HG03064 (cell line): ENCODE results near the gene AQP10.
"Not testable (repeated sequence)": the region's sequence is repeated elsewhere in the genome, so short reads cannot be mapped to it uniquely, and the experiment has no call there.

Experiments used
- ATAC-seq: cut with Tn5 transposase; IDR thresholded peaks from one replicate; pipeline ENCODE4 v1.9.1; 2021; ENCODE audit warnings: low read depth; ENCODE audit not compliant: unreplicated experiment

AQP10 gene

DNA sequence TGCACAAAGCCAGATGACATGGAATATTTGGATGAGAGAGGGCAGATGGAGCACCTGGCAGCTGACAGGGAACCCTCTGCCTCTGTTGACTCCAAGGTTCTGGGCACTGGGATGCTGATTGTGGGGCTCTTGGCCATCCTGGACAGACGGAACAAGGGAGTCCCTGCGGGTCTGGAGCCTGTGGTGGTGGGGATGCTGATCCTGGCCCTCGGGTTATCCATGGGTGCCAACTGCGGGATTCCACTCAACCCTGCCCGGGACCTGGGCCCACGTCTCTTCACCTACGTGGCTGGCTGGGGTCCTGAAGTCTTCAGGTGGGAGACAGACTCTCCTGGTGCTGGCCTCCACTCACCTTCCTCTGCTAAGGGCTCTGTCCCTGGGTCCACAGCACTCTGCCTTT is 2.6 kb downstream of the AQP10 start:
- ATAC-seq = no peak

DNA sequence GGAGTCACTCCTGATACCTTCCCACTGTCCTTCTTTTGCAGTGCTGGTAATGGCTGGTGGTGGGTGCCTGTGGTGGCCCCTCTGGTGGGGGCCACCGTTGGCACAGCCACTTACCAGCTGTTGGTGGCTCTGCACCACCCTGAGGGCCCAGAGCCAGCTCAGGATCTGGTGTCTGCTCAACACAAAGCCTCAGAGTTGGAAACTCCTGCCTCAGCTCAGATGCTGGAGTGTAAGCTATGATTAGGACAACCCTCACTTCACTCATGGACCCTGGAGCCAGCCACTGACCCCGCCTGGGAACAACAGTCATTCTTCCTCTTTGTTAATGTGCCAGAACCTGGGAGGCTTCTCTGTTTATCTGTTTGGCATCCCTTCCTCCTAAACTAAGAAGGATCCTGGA is 3.3 kb downstream of the AQP10 start:
- ATAC-seq = no peak

DNA sequence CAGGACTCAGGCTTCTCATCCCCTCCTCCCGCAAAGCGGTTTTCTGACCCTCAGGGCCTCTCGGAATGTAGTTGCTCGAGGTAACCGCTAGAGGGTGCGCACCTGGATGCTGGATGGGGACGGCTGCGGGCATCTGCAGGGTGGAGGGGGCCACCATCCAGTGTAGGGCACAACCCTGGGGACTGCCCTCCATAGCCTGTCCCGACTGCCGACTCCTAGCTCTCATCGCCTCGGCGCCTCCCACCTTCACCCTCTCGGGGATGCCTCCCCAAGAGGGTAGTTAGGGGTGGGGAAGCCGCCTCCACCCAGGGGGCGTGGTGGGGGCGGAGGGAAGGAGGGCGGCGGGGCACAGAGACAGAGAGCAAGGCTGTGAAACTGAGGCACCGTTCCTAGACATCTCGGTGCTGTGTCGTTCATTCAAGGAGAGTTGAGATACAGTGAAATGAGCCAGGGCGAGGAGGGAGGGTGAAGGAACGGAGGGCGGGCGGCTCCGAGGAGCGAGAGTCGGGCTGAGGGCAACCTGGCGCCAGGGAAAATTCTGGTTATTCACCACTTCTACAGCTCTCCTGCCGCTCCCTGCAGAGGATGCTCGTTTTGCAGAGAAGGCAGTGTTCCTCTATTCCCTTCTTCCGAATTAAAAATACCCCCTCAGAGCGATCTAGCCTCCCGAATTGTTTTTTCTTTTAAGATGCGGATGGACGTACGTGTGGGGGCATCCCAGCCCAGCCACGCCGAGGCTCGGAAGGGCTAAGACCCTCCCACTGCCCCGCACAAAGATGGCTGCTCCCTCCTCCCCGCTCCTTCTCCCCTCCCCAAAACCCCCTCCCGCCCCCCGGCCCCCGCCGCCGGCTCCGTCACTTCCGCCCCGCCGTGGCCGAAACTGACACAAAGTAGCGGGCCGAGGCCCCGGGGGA is 4.0 kb downstream of the AQP10 start, which contains the start of gene ATP8B2:
TSS of gene ATP8B2 (plus strand) at position 857 of the 914 bp plus-strand sequence. CDS start 2,617 bp downstream, outside the sequence.
- ATAC-seq = peak; percentile 41

DNA sequence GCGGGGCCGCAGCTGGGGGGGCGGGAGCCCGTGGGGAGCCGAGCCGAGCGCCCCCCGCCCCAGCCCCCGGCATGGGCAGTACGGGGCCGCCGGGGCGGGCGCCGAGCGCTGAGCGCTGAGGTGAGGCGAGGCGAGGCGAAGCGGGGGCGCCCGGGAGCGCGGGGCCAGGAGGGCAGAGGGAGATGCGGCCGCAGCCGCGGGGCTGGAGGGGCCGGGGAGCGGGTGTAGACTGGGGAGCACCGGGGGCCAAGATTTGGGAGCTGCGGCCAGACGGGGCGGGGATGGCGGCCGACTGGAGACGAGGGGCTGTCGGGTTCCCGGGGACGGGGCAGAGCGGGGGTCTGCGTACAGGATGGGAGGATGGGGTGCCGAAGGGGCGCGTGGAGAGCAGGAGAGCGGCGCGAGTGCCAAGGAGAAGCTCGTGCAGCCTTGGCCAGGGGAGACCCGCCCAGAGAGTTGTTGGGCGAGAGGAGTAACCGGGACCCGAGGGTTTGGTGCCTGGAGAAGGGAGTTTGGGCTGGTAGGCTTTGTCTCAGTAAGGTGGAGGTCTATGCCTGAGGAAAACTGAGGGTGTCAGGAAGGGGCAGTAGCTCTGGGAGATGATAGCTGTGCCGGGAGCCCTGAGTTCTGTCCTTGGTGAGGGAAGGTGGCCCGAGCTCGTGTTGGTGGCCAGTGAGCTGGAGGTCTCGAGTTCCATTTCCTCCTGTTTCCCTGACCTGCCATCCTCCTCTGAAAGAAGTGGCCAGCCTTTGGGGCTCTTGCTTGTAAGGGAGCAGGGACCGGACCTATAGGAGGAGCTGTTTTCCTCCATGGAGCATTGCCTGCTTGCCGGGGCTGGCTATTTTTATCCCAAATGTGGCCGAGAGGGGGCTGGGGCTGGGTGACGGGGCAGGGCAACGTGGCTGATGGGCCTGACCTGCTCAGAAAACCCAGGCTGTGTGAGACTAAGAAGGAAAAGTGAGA is 5.0 kb downstream of the AQP10 start:
- no peak for ATAC-seq

DNA sequence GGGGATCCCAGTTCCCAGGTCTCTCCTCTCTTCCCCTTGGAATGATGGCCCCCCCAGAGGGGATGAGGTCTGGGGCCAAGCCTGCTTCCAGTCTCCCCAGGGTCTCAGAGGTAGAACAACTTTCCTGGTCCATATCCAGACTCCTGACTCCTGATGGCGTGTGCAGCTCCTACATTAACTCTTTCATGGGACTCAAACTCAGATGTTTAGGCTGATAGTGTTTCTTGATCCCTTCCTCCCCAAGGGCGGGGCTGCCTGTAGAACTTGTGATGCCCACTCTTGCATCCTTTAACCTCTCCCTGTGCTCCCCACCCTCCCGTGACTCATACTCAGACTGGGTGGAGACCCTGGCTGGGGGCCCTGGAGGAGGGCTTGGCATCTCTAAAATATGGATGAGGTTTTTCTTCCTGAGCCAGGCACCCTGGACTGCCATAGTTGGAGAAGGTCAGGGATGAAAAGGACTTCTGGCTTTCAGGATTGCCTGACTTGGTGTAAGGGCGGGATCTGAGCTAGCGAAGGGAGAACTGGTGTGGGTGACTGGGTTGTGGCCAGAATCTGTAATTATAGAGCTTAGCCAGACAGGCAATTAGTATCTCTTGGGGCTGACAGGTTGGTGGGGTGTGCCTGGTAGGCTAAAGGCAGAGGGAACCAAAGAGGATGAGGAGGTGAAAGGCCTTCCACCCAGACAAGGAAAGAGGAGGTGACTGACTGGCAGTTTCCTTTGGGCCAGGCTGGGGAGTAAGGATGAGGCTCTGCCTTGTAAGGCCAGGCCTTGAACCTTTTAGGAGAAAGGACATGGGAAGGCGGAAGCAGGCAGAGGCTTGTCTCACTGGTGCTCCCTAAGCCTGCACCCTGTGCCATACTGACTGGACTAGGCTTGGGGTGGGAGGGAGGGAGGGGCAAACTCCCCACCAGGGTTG is 5.9 kb downstream of the AQP10 start:
- ATAC-seq = no peak

DNA sequence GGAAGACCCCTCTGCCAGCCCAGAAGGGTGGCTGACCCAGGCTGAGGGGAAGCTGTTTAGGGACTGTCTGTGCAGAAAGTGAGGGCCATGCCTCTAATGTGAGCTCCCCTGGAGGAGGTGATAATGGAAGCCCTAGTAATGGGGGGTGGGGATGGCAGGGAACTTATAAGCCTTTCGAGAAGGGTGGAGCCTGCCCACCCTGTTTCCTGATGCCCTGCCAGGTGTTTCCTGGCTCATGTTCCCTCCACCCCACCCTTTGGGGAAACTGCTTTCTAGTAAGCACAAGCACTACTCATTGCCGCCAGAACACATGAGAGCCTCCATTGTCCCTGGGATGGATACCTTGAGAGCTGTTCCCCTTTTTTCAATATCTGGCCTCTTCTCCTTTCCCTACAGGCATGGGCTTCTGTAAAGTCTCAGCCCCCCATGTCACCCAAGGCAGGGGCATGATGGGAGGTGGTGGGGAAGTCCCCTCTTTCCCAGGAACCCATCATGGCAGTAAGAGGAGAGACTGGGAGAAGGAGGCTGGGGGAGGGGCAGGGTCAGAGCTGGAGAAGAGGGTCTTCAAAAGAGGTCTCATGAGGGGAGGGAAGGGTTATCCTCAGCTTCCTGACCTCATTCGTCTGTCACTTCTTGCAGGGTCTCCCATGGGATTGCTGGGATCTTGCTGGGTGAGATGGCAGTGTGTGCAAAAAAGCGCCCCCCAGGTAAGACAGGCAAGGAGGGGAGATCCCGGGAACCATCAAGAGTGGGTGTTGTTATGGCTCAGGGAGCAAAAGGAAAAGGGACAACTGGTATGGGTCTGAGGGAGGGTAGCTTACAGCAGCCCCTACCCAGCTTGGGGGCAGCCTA is 6.8 kb downstream of the AQP10 start:
- no peak for ATAC-seq

DNA sequence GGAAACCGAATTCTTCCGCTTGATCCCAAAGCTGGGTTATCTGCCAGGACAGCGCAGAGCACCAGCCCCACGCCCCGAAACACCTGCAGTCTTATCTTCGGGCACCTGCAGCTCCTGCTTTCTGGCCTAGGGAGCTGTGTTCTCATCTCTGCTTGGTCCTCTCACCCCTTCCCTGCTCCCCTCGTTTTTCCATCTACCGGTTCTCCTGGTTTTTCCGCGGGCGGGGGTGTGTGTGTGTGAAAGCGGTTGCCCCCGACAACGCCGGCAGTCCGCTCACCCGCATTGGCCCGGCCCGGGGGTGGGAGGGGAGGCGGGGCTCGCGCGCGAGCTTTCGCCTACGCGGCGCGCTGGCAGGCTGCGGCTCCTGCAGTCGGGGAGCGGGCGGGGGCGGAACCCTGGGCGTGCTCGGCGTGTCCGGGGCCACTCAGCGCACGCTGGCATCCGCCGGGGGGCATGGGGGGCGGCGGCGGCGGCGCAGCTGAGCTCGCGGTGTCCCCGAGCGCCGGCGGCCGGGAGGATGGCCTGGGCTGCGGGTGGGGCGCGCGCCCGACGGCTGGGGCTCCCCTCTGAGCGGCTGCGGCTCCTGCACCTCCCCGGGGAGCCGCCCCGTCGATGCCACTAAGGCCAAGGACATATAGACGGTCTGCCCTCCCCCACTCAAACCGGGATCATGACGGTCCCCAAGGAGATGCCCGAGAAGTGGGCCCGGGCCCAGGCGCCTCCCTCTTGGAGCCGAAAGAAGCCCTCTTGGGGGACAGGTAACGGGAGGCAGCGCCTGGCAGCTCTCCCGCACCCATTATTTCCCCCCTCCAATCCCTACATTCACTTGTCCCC is 7.6 kb downstream of the AQP10 start:
- no peak for ATAC-seq

DNA sequence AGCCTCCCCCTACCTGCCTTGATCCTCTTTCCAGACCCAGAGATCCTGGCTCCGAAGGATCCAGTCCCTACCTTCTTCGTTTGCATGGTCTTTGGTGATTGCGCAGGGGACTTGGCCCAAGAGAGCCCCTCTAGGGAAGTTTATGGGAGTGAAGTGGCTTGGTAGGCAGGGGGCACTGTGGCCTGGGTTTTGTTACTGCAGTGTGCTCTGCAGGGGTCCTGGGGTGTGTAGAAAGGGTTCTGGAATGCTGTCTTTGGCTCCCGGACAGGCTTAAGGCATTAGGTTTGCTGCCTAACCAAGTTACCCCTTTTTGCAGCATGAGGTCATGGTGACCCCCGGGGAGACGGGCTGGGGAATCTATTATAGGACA is 8.2 kb downstream of the AQP10 start:
- no peak for ATAC-seq

DNA sequence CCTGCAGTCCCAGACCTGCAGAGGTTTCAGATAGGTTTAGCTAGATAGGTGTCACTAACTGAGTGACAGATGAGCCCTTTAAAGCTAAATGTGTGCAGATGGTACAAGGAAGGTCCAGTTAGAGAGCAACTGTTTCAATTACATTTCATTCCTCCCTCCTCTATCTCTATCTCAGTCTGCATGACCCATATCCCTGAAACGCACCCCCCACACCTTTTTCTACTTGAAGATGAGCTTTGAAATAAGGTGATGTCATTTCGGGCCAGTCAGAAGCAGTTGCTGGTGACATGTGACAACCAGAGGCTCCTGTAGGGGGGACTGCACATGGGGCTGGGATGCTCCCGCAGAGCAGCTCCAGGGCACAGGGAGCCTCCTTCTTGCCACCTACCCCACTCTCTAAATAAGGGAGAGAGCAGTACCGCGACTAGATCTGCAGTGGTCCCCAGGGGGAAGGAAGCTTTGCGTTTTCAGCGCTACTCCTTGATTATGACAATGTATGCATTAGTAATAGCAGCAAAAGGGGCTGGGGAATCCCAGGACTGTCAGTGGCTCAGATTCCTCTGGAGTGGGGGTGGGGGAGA is 8.7 kb downstream of the AQP10 start:
- ATAC-seq = no peak

GRCh38 chr1:154330669-154331068 is 9.8 kb downstream of the AQP10 start:
- ATAC-seq = no peak

DNA sequence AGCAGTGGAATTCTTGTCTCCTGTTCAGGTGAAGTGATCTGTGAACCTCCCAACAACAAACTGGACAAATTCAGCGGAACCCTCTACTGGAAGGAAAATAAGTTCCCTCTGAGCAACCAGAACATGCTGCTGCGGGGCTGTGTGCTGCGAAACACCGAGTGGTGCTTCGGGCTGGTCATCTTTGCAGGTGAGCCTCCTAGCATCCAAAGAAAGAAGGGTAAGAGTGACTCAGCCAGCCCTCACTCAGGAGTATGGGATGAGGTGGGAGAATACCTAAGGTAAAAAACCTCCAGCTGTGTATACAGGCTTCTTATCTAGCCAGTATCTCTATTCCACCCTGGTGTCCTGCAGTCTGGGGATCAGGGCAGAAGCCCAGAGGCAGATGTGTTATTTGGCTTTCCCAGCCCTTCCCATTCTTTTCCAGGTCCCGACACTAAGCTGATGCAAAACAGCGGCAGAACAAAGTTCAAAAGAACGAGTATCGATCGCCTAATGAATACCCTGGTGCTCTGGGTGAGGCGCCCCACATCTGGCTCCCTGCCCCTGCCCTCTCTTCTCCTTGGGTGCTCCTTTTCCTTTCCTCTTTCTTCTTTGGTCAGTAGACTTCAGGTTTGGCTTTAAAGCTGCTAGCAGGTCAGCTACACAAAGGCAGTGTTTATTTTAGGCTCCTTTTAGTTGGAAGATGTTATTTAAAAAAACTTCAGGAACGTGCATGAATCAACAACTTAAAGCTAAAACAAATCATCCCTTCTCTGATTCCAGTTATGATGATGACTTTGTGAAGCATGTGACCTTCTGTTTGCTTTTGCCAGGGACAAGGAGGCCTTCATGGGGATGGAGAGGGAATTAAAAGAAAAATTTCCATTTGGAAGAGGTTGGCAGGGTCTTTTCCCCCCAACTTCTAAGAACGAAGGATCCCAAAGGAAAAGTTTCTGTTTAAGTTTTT is 13.5 kb downstream of the AQP10 start:
- no peak for ATAC-seq

GRCh38 chr1:154335025-154335714 is 14.3 kb downstream of the AQP10 start:
- ATAC-seq = no peak

DNA sequence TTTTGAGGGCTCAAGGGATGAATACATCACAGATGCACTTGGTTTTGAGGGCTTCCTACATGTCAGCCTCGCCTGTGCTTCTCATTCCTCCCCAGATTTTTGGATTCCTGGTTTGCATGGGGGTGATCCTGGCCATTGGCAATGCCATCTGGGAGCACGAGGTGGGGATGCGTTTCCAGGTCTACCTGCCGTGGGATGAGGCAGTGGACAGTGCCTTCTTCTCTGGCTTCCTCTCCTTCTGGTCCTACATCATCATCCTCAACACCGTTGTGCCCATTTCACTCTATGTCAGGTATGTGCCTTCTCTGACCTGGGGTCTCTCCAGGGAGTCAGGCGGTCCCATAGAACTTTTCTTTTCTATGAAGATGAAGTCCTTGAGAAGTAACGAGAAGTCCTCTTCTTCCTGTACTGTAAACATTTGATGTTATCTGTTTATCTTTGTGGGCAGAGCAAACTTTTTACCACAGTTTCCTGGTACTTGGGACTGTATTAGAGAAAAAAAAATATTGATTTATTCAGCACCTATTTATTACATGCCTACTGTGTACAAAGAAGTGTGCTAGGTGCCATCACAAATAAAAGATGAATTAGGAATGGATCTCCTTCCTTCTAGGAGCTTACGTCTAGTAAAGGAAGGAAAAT is 16.5 kb downstream of the AQP10 start:
- ATAC-seq = no peak

DNA sequence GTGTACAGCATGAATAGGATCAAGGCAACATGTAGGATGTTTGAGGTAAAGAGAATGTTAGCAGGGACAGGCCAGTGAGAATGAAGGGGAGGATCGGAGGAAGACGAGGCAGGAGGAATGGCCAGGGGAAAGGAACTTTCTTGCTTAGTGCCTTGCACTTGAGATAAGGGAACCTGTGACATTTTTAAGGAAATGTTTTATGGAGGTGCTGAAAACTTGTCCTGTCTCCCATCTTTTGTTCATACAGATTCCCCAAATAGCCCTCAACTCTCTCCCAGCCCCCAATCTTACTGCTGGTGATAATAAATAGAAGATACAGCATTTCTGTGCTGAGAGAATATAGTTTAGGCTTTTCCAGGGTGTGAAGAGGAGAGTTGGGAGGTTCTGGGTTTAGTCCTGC is 18.0 kb downstream of the AQP10 start:
- no peak for ATAC-seq

GRCh38 chr1:154341366-154341765 is 20.5 kb downstream of the AQP10 start:
- not testable (repeated sequence) for ATAC-seq

DNA sequence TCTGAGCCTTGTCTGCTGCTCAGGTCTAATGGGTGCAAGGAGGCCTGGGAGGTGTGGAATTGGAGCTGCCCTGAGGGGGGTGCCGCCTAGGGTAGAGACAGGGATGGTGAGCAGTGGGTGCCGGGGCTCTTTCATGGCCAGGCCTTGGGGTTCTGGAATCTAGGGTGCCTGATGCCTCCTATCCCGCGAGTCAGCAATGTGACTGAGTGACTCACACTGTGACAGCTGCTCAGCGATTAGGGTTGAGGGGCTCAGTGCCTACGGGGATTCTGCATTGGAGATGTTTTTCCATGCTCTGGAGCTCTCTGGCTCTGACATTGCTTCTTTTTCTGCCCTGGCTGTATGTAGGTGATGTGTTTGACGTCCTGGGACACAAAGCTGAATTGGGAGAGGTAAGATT is 21.2 kb downstream of the AQP10 start:
- no peak for ATAC-seq
